DND-41 (cell line): ENCODE data around the gene LPAR5.

Source experiments
- ATAC-seq: fragments of 200-7000 bp; cut with Tn5 transposase; 3 replicates; pipeline ENCODE4 v1.9.1; 2021; ENCODE audit warnings: low read depth; ENCODE audit not compliant: insufficient read depth
- DNase-seq: peaks from one replicate; pipeline ENCODE4 v3.0.0-alpha.2; 2020
- H2AFZ ChIP-seq: 2 replicates; pipeline ENCODE4 v1.6.0; 2012; ENCODE audit warnings: low read depth, low read length
- H3K27ac ChIP-seq: 2 replicates; pipeline ENCODE4 v1.5.1; 2012; ENCODE audit warnings: low read length, inconsistent platforms
- H3K27me3 ChIP-seq: fragments of 200-600 bp; sonication (generic); 2 replicates; pipeline ENCODE4 v1.6.0; 2012; ENCODE audit warnings: low read length, mild to moderate bottlenecking, inconsistent platforms; ENCODE audit not compliant: insufficient read depth, poor library complexity
- H3K36me3 ChIP-seq: 2 replicates; pipeline ENCODE4 v1.5.1; 2012; ENCODE audit warnings: low read length, inconsistent platforms; ENCODE audit not compliant: insufficient read depth
- H3K4me1 ChIP-seq: 2 replicates; pipeline ENCODE4 v1.5.1; 2012; ENCODE audit warnings: mild to moderate bottlenecking, low read length; ENCODE audit not compliant: insufficient read depth
- H3K4me2 ChIP-seq: 2 replicates; pipeline ENCODE4 v1.6.0; 2012; ENCODE audit warnings: mild to moderate bottlenecking, moderate library complexity, low read length, inconsistent platforms; ENCODE audit not compliant: insufficient read depth
- H3K4me3 ChIP-seq, 2 experiments: fragments of 200-600 bp in 1 of 2; shearing (Covaris generic) in 1 of 2; 2 replicates each; pipeline ENCODE4 v1.5.1; 2012 to 2016; ENCODE audit warnings: inconsistent platforms in 2 of 2, low read length in 2 of 2, mild to moderate bottlenecking in 2 of 2, low read depth in 1 of 2, moderate library complexity in 1 of 2
- H3K79me2 ChIP-seq: 2 replicates; pipeline ENCODE4 v1.6.0; 2012; ENCODE audit warnings: low read length, inconsistent platforms; ENCODE audit not compliant: insufficient read depth
- H3K9ac ChIP-seq: 2 replicates; pipeline ENCODE4 v1.6.0; 2012; ENCODE audit warnings: low read depth, mild to moderate bottlenecking, inconsistent platforms, low read length, moderate library complexity
- H3K9me3 ChIP-seq: 2 replicates; pipeline ENCODE4 v1.5.1; 2012; ENCODE audit warnings: low read length, moderate library complexity, mild to moderate bottlenecking, inconsistent platforms; ENCODE audit not compliant: insufficient read depth, severe bottlenecking
- H4K20me1 ChIP-seq: 2 replicates; pipeline ENCODE4 v1.6.0; 2012; ENCODE audit warnings: low read length; ENCODE audit not compliant: insufficient read depth
- CTCF ChIP-seq: IDR thresholded peaks from 2 replicates; pipeline ENCODE4 v1.5.1; 2012; ENCODE audit warnings: borderline replicate concordance, low read length, moderate library complexity, mild to moderate bottlenecking; ENCODE audit not compliant: poor library complexity, severe bottlenecking; ENCODE audit errors: extremely low read depth
- EZH2 ChIP-seq: IDR thresholded peaks from 3 replicates; pipeline ENCODE4 v1.6.1; 2012; ENCODE audit warnings: borderline replicate concordance, low read depth, mild to moderate bottlenecking, moderate library complexity, low read length, inconsistent platforms; ENCODE audit not compliant: severe bottlenecking

The LPAR5 gene

GRCh38 chr12:6627616-6628015 lies 8.1 kb downstream of the LPAR5 start:
- Histone ChIP-seq H3K36me3 (no peaks in the 10 kb centered on the region), H3K79me2 (no peaks in the 10 kb centered on the region), H3K4me2 (peak overlapping the region; percentile 64), H3K9me3 (no peaks in the 10 kb centered on the region), H3K9ac (peak overlapping the region; percentile 39), H3K27me3 (no peaks in the 10 kb centered on the region), H4K20me1 (no peaks in the 10 kb centered on the region), H3K27ac (0 out of 2 replicates have a peak overlapping the region, but pooled peaks have one; percentile 39), H3K4me1 (peaks cover 27% of the 10 kb centered on the region), H3K4me3 (peak overlapping the region in 1 of 2 experiments; percentile 54; a peak in 2 of 4 replicates), H2AFZ (peak overlapping the region; percentile 66)
- DNase-seq (peak; percentile 63), ATAC-seq (peak; percentile 77)
- TF ChIP-seq EZH2: no peak
- no peak for TF ChIP-seq CTCF

GRCh38 chr12:6626654-6627283 lies 9.0 kb downstream of the LPAR5 start:
- H3K4me2 ChIP-seq: peak overlapping the region; percentile 64; the same call in 1 of the 2 replicates
- H3K79me2 ChIP-seq: no peaks in the 10 kb centered on the region
- H3K27me3 ChIP-seq: no peaks in the 10 kb centered on the region

GRCh38 chr12:6620885-6621274 lies 14.9 kb downstream of the LPAR5 start:
- no peaks in the 10 kb centered on the region for H3K79me2 ChIP-seq
- no peaks in the 10 kb centered on the region for H4K20me1 ChIP-seq
- H3K9ac ChIP-seq: no peak overlapping the region
- no peak overlapping the region for H2AFZ ChIP-seq
- TF ChIP-seq CTCF (no peak), EZH2 (no peak)
- H3K27ac ChIP-seq: no peak overlapping the region
- H3K4me3 ChIP-seq: no peak overlapping the region
- no peaks in the 10 kb centered on the region for H3K9me3 ChIP-seq
- DNase-seq: no peak
- no peaks in the 10 kb centered on the region for H3K36me3 ChIP-seq
- no peak for ATAC-seq
- peaks cover 3% of the 10 kb centered on the region for H3K4me1 ChIP-seq
- H3K27me3 ChIP-seq: no peaks in the 10 kb centered on the region
- no peak overlapping the region for H3K4me2 ChIP-seq

More at GRCh38 chr12:6626654-6627283, 9.0 kb downstream of the LPAR5 start:
- TF ChIP-seq EZH2: no peak
- TF ChIP-seq CTCF: no peak
- peak; percentile 66 for ATAC-seq
- Histone ChIP-seq H4K20me1 (no peaks in the 10 kb centered on the region), H3K9me3 (no peaks in the 10 kb centered on the region), H3K36me3 (no peaks in the 10 kb centered on the region), H3K4me3 (peak overlapping the region in 1 of 2 experiments; percentile 54; a peak in 2 of 4 replicates), H3K9ac (0 out of 2 replicates have a peak overlapping the region, but pooled peaks have one; percentile 39), H3K4me1 (peaks cover 19% of the 10 kb centered on the region), H2AFZ (peak overlapping the region; percentile 66), H3K27ac (no peak overlapping the region)
- peak; percentile 60 for DNase-seq
